Common myeloid progenitor, CD34-positive (primary cell): Measurements from ENCODE around the gene TCL1B.
"Not testable (repeated sequence)": the region's sequence is repeated elsewhere in the genome, so short reads cannot be mapped to it uniquely, and the experiment has no call there.

Experiments
- CTCF ChIA-PET: fragments of 350-600 bp; sonication (Branson Sonifier 250); formaldehyde crosslinking; loops from one replicate; lab custom pipeline; 2021; ENCODE audit warnings: antibody characterized with exemption; lab: Charles Lee
- POLR2A ChIA-PET: fragments of 350-600 bp; sonication (Branson Sonifier 250); formaldehyde crosslinking; loops from one replicate; lab custom pipeline; 2021; ENCODE audit warnings: antibody characterized with exemption; lab: Charles Lee
- DNase-seq, 3 donors: peaks; one replicate each; pipeline versions ENCODE4 v3.0.0 to v3.0.0-alpha.2; 2013
- H3K27ac ChIP-seq, 2 experiments: 1 replicate in 1 of 2; 2 replicates in 1 of 2; pipeline ENCODE4 v1.7.0; 2013; ENCODE audit warnings: inconsistent platforms in 2 of 2, low read length in 2 of 2, mild to moderate bottlenecking in 2 of 2, low read depth in 1 of 2, moderate library complexity in 1 of 2; ENCODE audit not compliant: severe bottlenecking in 2 of 2, insufficient read depth in 1 of 2, poor library complexity in 1 of 2
- H3K27me3 ChIP-seq, 5 experiments: replicated peaks in 2 of 5; 1 replicate in 3 of 5; 2 replicates in 2 of 5; pipeline versions ENCODE4 v1.6.1 to v1.7.0; 2013; ENCODE audit warnings: low read length in 4 of 5, mild to moderate bottlenecking in 2 of 5, moderate library complexity in 2 of 5, inconsistent platforms in 1 of 5; ENCODE audit not compliant: insufficient read depth in 5 of 5, control insufficient read depth in 4 of 5
- H3K36me3 ChIP-seq, 4 experiments: 1 replicate in 2 of 4; 2 replicates in 2 of 4; pipeline versions ENCODE4 v1.6.1 to v1.7.0; 2013; ENCODE audit warnings: low read length in 3 of 4, control low read depth in 1 of 4, mild to moderate bottlenecking in 1 of 4; ENCODE audit not compliant: control insufficient read depth in 4 of 4, insufficient read depth in 4 of 4
- H3K4me1 ChIP-seq, 4 experiments: 1 replicate in 3 of 4; 2 replicates in 1 of 4; pipeline versions ENCODE4 v1.6.1 to v1.7.1; 2013; ENCODE audit warnings: low read length in 3 of 4, mild to moderate bottlenecking in 3 of 4, control low read depth in 1 of 4, inconsistent platforms in 1 of 4, moderate library complexity in 1 of 4; ENCODE audit not compliant: control insufficient read depth in 4 of 4, insufficient read depth in 4 of 4; ENCODE audit errors: control extremely low read depth in 1 of 4
- H3K4me3 ChIP-seq, 7 experiments: 1 replicate in 4 of 7; 2 replicates in 3 of 7; pipeline versions ENCODE4 v1.5.1 to v1.7.0; 2013; ENCODE audit warnings: mild to moderate bottlenecking in 7 of 7, low read length in 6 of 7, moderate library complexity in 6 of 7, inconsistent platforms in 2 of 7, low read depth in 2 of 7, control low read depth in 1 of 7; ENCODE audit not compliant: insufficient read depth in 4 of 7, control insufficient read depth in 1 of 7; ENCODE audit errors: extremely low read depth in 1 of 7
- H3K9me3 ChIP-seq, 5 experiments: 1 replicate in 4 of 5; 2 replicates in 1 of 5; pipeline versions ENCODE4 v1.6.1 to v1.7.1; 2013; ENCODE audit warnings: low read length in 4 of 5, mild to moderate bottlenecking in 2 of 5, inconsistent platforms in 1 of 5, low read depth in 1 of 5, moderate library complexity in 1 of 5; ENCODE audit not compliant: control insufficient read depth in 4 of 5, insufficient read depth in 2 of 5; ENCODE audit errors: control extremely low read depth in 1 of 5
- WGBS: methylation state at CpG from one replicate; pipeline ENCODE4 v1.1.5; 2013; ENCODE audit not compliant: insufficient coverage; 5-methylcytosine and 5-hydroxymethylcytosine counted together

The TCL1B gene

GRCh38 chr14:95727056-95727700 is 41.0 kb downstream of the TCL1B start:
- no peak overlapping the region for H3K27ac ChIP-seq
- no peak overlapping the region for H3K4me3 ChIP-seq
- WGBS: 94% methylated on average over 3 of the region's 6 CpGs
- H3K9me3 ChIP-seq: peaks cover 0 to 16% (median 8%) of the 10 kb centered on the region in 5 experiments
- CTCF ChIA-PET: no interaction called here
- peaks cover 0 to 5% (median 0%) of the 10 kb centered on the region in 5 experiments for H3K27me3 ChIP-seq
- H3K4me1 ChIP-seq: no peaks in the 10 kb centered on the region
- H3K36me3 ChIP-seq: no peaks in the 10 kb centered on the region
- POLR2A ChIA-PET: no interaction called here
- no peak for DNase-seq

- H3K4me1 ChIP-seq, POLR2A ChIA-PET, CTCF ChIA-PET, H3K36me3 ChIP-seq, H3K4me3 ChIP-seq, H3K27me3 ChIP-seq, H3K9me3 ChIP-seq, H3K27ac ChIP-seq: not testable (repeated sequence)
- 82% methylated on average over 8 of the region's 8 CpGs for WGBS
- peak in 1 of 3 donors; percentile 3 for DNase-seq
Observed at GRCh38 chr14:95729402-95730028, 43.3 kb downstream of the TCL1B start.

GRCh38 chr14:95730126-95730525 is 43.9 kb downstream of the TCL1B start:
- 86% methylated on average over 1 of the region's 5 CpGs for WGBS
- no peak overlapping the region for H3K4me3 ChIP-seq
- no peaks in the 10 kb centered on the region for H3K36me3 ChIP-seq
- H3K4me1 ChIP-seq: no peaks in the 10 kb centered on the region
- peaks cover 0 to 7% (median 4%) of the 10 kb centered on the region in 5 experiments for H3K27me3 ChIP-seq
- ChIA-PET CTCF (no interaction called here), POLR2A (no interaction called here)
- no peak overlapping the region for H3K27ac ChIP-seq
- DNase-seq: no peak
- H3K9me3 ChIP-seq: peaks cover 0 to 5% (median 0%) of the 10 kb centered on the region in 5 experiments

GRCh38 chr14:95733212-95733611 is 47.0 kb downstream of the TCL1B start:
- POLR2A ChIA-PET: no interaction called here
- Histone ChIP-seq H3K27me3 (peaks cover 0 to 7% (median 3%) of the 10 kb centered on the region in 5 experiments), H3K4me1 (no peaks in the 10 kb centered on the region), H3K36me3 (no peaks in the 10 kb centered on the region), H3K4me3 (no peak overlapping the region), H3K9me3 (no peaks in the 10 kb centered on the region), H3K27ac (no peak overlapping the region)
- whole genome bisulfite sequencing: 100% methylated on average over 1 of the region's 1 CpG
- no peak for DNase-seq
- CTCF ChIA-PET: no interaction called here

- 100% methylated on average over 1 of the region's 1 CpG for WGBS
- H3K4me1 ChIP-seq: no peaks in the 10 kb centered on the region
- H3K9me3 ChIP-seq: no peaks in the 10 kb centered on the region
- H3K27ac ChIP-seq: no peak overlapping the region
- H3K27me3 ChIP-seq: peaks cover 0 to 3% (median 0%) of the 10 kb centered on the region in 5 experiments
- no peak for DNase-seq
- H3K4me3 ChIP-seq: no peak overlapping the region
- ChIA-PET POLR2A (no interaction called here), CTCF (no interaction called here)
- H3K36me3 ChIP-seq: no peaks in the 10 kb centered on the region
Observed at GRCh38 chr14:95739356-95739755, 53.1 kb downstream of the TCL1B start.

GRCh38 chr14:95741038-95741490 is 54.8 kb downstream of the TCL1B start:
- CTCF ChIA-PET: no interaction called here
- H3K4me3 ChIP-seq: no peak overlapping the region
- no peak for DNase-seq

GRCh38 chr14:95741781-95742180 is 55.6 kb downstream of the TCL1B start:
- 90% methylated on average over 3 of the region's 4 CpGs for WGBS
- CTCF ChIA-PET: no interaction called here
- Histone ChIP-seq H3K36me3 (no peaks in the 10 kb centered on the region), H3K27ac (no peak overlapping the region), H3K27me3 (no peaks in the 10 kb centered on the region), H3K4me3 (no peak overlapping the region), H3K9me3 (no peaks in the 10 kb centered on the region), H3K4me1 (no peaks in the 10 kb centered on the region)
- DNase-seq: no peak
- POLR2A ChIA-PET: no interaction called here

More at GRCh38 chr14:95741038-95741490, 54.8 kb downstream of the TCL1B start:
- Histone ChIP-seq H3K9me3 (no peaks in the 10 kb centered on the region), H3K36me3 (no peaks in the 10 kb centered on the region), H3K4me1 (no peaks in the 10 kb centered on the region), H3K27ac (no peak overlapping the region), H3K27me3 (peaks cover 0 to 2% (median 0%) of the 10 kb centered on the region in 5 experiments)
- POLR2A ChIA-PET: no interaction called here
- 58% methylated on average over 4 of the region's 5 CpGs for WGBS
